H1 (cell line): ENCODE data around the gene WDR89. TPM values are rescaled to one million over a fixed set of nuclear protein-coding genes. Genes with fewer than 3 reads are reported as not detected.

Source experiments
- CBX8 ChIP-seq: fragments of 300-800, 300-1000 bp; sonication (generic); IDR thresholded peaks from 2 replicates; pipeline ENCODE4 v1.7.1; 2016; ENCODE audit warnings: low read depth, low read length, borderline replicate concordance
- JUN ChIP-seq: IDR thresholded peaks from 2 replicates; pipeline ENCODE4 v1.6.1; 2011; ENCODE audit warnings: low read depth, mild to moderate bottlenecking, improper control_type of control experiment, low read length
- RXRA ChIP-seq: IDR thresholded peaks from 2 replicates; pipeline ENCODE4 v1.6.1; 2011; ENCODE audit warnings: low read depth, mild to moderate bottlenecking, low read length, moderate library complexity; ENCODE audit not compliant: insufficient read depth
- polyA plus RNA-seq, 7 experiments: library from polyadenylated mRNA; depleted of rRNA in 3 of 7; stranded (reverse) in 5 of 7; unstranded in 2 of 7; fragments of >200 nt in 5 of 7; fragments of 200-250 nt in 2 of 7; gene quantifications; 1 replicate in 5 of 7; 2 replicates in 1 of 7; 4 replicates in 1 of 7; pipeline versions ENCODE4 v1.2.1 to v1.2.3, GENCODE V29; 2011 to 2013; ENCODE audit warnings: missing spikeins in 2 of 7, mixed read lengths in 2 of 7
- total RNA-seq: library from RNA; stranded (reverse); fragmentation: NEBNext Ultra II Directional; extraction: Animal tissue kit (Norgen Biotek cat#: 25700); gene quantifications from 2 replicates; pipeline ENCODE4 v1.2.1, GENCODE V29; 2021

WDR89 gene
- total and polyA plus RNA-seq, 2 of the 8 experiments (the other 6 are each of a cell fraction or from before 2014, with no cell fraction given): 8.3 to 32.9 TPM

- TF ChIP-seq RXRA (no peak), JUN (no peak), CBX8 (no peak)
- TF ChIP-seq, all 59 proteins: peak for 0
Observed at GRCh38 chr14:63633801-63634200, 7.9 kb downstream of the WDR89 start (continued).
